Measurements from ENCODE around the gene MGAT2. TPM values are rescaled to one million over a fixed set of nuclear protein-coding genes. Genes with fewer than 3 reads are reported as not detected.

Gene MGAT2
- total and polyA plus RNA-seq, 2 donors (not counting 3 experiments of a cell fraction or from before 2014, with no cell fraction given), result 36.4 to 72.6 TPM

GRCh38 chr14:49623387-49623786 is 2.8 kb downstream of the MGAT2 start:
- Histone ChIP-seq H3K4me1 (ENCODE audit: control insufficient read depth, extremely low read depth, insufficient read depth, low read length) (peaks cover 40% of the 10 kb centered on the region), H4K20me1 (replicated peaks; ENCODE audit: control insufficient read depth, extremely low read depth, insufficient read depth, low read length) (no peaks in the 10 kb centered on the region), H3K4me2 (ENCODE audit: insufficient read depth, low read length) (peak overlapping the region; percentile 86), H3K27me3 (ENCODE audit: control insufficient read depth in 2 of 2, insufficient read depth in 2 of 2, low read length in 2 of 2) (no peaks in the 10 kb centered on the region), H3K9me1 (replicated peaks; ENCODE audit: control insufficient read depth, extremely low read depth, insufficient read depth, low read length) (no peaks in the 10 kb centered on the region), H3K4me3 (replicated peaks in 1 of 3; ENCODE audit: insufficient read depth in 1 of 3, low read depth in 1 of 3, low read length in 3 of 3) (peak overlapping the region in 2 of 3 experiments; percentile 83 to 95), H3K36me3 (ENCODE audit: control insufficient read depth in 2 of 2, extremely low read depth in 1 of 2, insufficient read depth in 2 of 2, low read length in 2 of 2) (no peaks in the 10 kb centered on the region), H3K9ac (replicated peaks; ENCODE audit: extremely low read depth, insufficient read depth, low read length) (peak overlapping the region; percentile 90), H3K9me3 (replicated peaks; ENCODE audit: control insufficient read depth, insufficient read depth, low read length) (no peaks in the 10 kb centered on the region), H3K27ac (ENCODE audit: insufficient read depth, low read depth, low read length) (no peak overlapping the region), H3K79me2 (ENCODE audit: control insufficient read depth, insufficient read depth, low read length) (peaks cover 70% of the 10 kb centered on the region), H2AFZ (ENCODE audit: low read depth, low read length) (no peak overlapping the region)
- FAIRE-seq (peak; percentile 52), DNase-seq (ENCODE audit: low read depth, low spot score) (peak; percentile 13)
- dilution Hi-C loops (cut with MboI; ENCODE audit: extremely low pct_ligation_motif_present, low sequenced_read_pairs), result no loop called here
- ChIA-PET CTCF (interaction anchor here (1.2 to 6.4 kb wide), 5 partner anchors 10 to 239 kb away, joined by 3 to 80 read pairs (median 8); partner anchors contain the start of genes DNAAF2 and RPS29), POLR2A (interaction anchor here (0.7 kb wide), 1 partner anchor 8 kb away, joined by 3 read pairs; no protein-coding TSS in a partner anchor)
- BruUV-seq (replicated peaks), result no TSS peak
- intact Hi-C loops (cut with micrococcal nuclease), result loop anchor here (10.0 kb wide), 1 partner anchor 611 kb away; the partner anchor contains the start of gene SOS2
- TF ChIP-seq MYC (IDR thresholded peaks at IDR 0.05; ENCODE audit: low read depth, low read length), result no peak
- no peak for TF ChIP-seq POLR2AphosphoS5 (IDR thresholded peaks at IDR 0.05; ENCODE audit: insufficient read depth, low read depth, low read length)
- TF ChIP-seq GATA2 (IDR thresholded peaks at IDR 0.05; ENCODE audit: insufficient read depth, insufficient read length, low read depth, low read length), result no peak
- no peak for TF ChIP-seq JUN (IDR thresholded peaks at IDR 0.05; ENCODE audit: borderline replicate concordance, insufficient read depth, insufficient read length, low read depth)
- no peak for TF ChIP-seq FOS (IDR thresholded peaks at IDR 0.05; ENCODE audit: borderline replicate concordance, insufficient read depth, low read length)
- TF ChIP-seq, protein P1, sequence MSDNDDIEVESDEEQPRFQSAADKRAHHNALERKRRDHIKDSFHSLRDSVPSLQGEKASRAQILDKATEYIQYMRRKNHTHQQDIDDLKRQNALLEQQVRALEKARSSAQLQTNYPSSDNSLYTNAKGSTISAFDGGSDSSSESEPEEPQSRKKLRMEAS (IDR thresholded peaks at IDR 0.05; ENCODE audit: insufficient read depth, insufficient read length), result no peak
